WTC11 (cell line): ENCODE data around the gene LDB2. TPM values are rescaled to one million over a fixed set of nuclear protein-coding genes. Genes with fewer than 3 reads are reported as not detected.
A peak's percentile ranks its signal among the peaks of the same experiment; 100 is the strongest.

Experiments
- ATAC-seq: fragments of 200-7000 bp; cut with Tn5 transposase; 2 replicates; pipeline ENCODE4 v1.10.0; 2021; ENCODE audit warnings: mild to moderate bottlenecking, moderate library complexity
- CTCF ChIA-PET: fragments of 300-600 bp; sonication (Branson Sonifier 250); formaldehyde crosslinking; loops from one replicate; lab custom pipeline; 2021; ENCODE audit warnings: antibody characterized with exemption; lab: Charles Lee
- POLR2A ChIA-PET: fragments of 350-600 bp; sonication (Branson Sonifier 250); formaldehyde crosslinking; loops from one replicate; lab custom pipeline; 2021; ENCODE audit warnings: antibody characterized with exemption; lab: Charles Lee
- DNase-seq: peaks from one replicate; pipeline ENCODE4 v3.0.0; 2021; ENCODE audit warnings: low spot score
- H3K27ac Mint-ChIP-seq: 2 replicates; pipeline ENCODE4 v1.8.0; 2021; ENCODE audit warnings: mixed read lengths
- H3K27me3 Mint-ChIP-seq: 2 replicates; pipeline ENCODE4 v1.8.0; 2021; ENCODE audit warnings: low read depth, mild to moderate bottlenecking, moderate library complexity, mixed read lengths
- H3K36me3 Mint-ChIP-seq: 2 replicates; pipeline ENCODE4 v1.8.0; 2021; ENCODE audit warnings: mixed read lengths
- H3K4me1 Mint-ChIP-seq: 2 replicates; pipeline ENCODE4 v1.8.0; 2022; ENCODE audit warnings: mixed read lengths
- H3K4me3 Mint-ChIP-seq: 2 replicates; pipeline ENCODE4 v1.8.0; 2021; ENCODE audit warnings: mild to moderate bottlenecking, moderate library complexity, mixed read lengths
- H3K9me3 Mint-ChIP-seq: 2 replicates; pipeline ENCODE4 v1.8.0; 2021; ENCODE audit warnings: mixed read lengths
- CREB1 ChIP-seq: sonication (generic); formaldehyde crosslinking; IDR thresholded peaks from 2 replicates; pipeline ENCODE4 v1.8.0; 2023; ENCODE audit warnings: mild to moderate bottlenecking, missing genetic modification reagents
- EMX1 ChIP-seq: fragments of 250-450 bp; sonication (Bioruptor Pico); IDR thresholded peaks from 2 replicates; pipeline ENCODE4 v1.8.0; 2021; ENCODE audit warnings: mild to moderate bottlenecking
- ESRRA ChIP-seq: sonication (generic); formaldehyde crosslinking; IDR thresholded peaks from 2 replicates; pipeline ENCODE4 v1.8.1; 2022; ENCODE audit warnings: mild to moderate bottlenecking, missing genetic modification reagents, borderline replicate concordance
- ETV6 ChIP-seq: sonication (generic); formaldehyde crosslinking; IDR thresholded peaks from 2 replicates; pipeline ENCODE4 v1.8.1; 2022; ENCODE audit warnings: mild to moderate bottlenecking, missing genetic modification reagents
- GRHL2 ChIP-seq: fragments of 250-450 bp; sonication (Bioruptor Pico); IDR thresholded peaks from 2 replicates; pipeline ENCODE4 v1.8.0; 2022; ENCODE audit warnings: mild to moderate bottlenecking, moderate library complexity; ENCODE audit not compliant: insufficient replicate concordance, severe bottlenecking
- GTF2I ChIP-seq: fragments of 250-450 bp; sonication (Bioruptor Pico); conservative IDR thresholded peaks from 2 replicates; pipeline ENCODE4 v1.4.0; 2021; ENCODE audit warnings: mild to moderate bottlenecking
- HMGXB4 ChIP-seq: sonication (generic); formaldehyde crosslinking; IDR thresholded peaks from 2 replicates; pipeline ENCODE4 v1.8.1; 2023; ENCODE audit warnings: mild to moderate bottlenecking, moderate library complexity, missing genetic modification reagents
- JAZF1 ChIP-seq: fragments of 250-450 bp; sonication (Bioruptor Pico); IDR thresholded peaks from 2 replicates; pipeline ENCODE4 v1.9.0; 2021; ENCODE audit warnings: moderate library complexity, mild to moderate bottlenecking, inconsistent platforms
- MXD4 ChIP-seq: fragments of 250-450 bp; sonication (Bioruptor Pico); IDR thresholded peaks from 2 replicates; pipeline ENCODE4 v1.8.0; 2021; ENCODE audit warnings: mild to moderate bottlenecking, moderate library complexity, borderline replicate concordance
- NFE2L1 ChIP-seq: sonication (generic); formaldehyde crosslinking; IDR thresholded peaks from 2 replicates; pipeline ENCODE4 v1.8.1; 2023; ENCODE audit warnings: missing genetic modification reagents
- NFYB ChIP-seq: sonication (generic); formaldehyde crosslinking; conservative IDR thresholded peaks from 2 replicates; pipeline ENCODE4 v1.8.0; 2022; ENCODE audit warnings: low read depth, missing genetic modification reagents
- PRRX2 ChIP-seq: fragments of 250-450 bp; sonication (Bioruptor Pico); IDR thresholded peaks from 2 replicates; pipeline ENCODE4 v1.8.0; 2021; ENCODE audit warnings: mild to moderate bottlenecking
- ZBTB21 ChIP-seq: sonication (generic); formaldehyde crosslinking; IDR thresholded peaks from 2 replicates; pipeline ENCODE4 v1.8.1; 2023; ENCODE audit warnings: mild to moderate bottlenecking, missing genetic modification reagents, borderline replicate concordance
- ZNF512 ChIP-seq: sonication (generic); formaldehyde crosslinking; IDR thresholded peaks from 2 replicates; pipeline ENCODE4 v1.8.1; 2022; ENCODE audit warnings: missing genetic modification reagents, borderline replicate concordance
- total RNA-seq: library from RNA; stranded (reverse); gene quantifications from 3 replicates; pipeline ENCODE4 v1.2.3, GENCODE V29; 2021
- TF ChIP-seq, protein P1 (sequence below): sonication (generic); formaldehyde crosslinking; IDR thresholded peaks from 2 replicates; pipeline ENCODE4 v1.8.0; 2022; ENCODE audit warnings: mild to moderate bottlenecking, missing genetic modification reagents
- TF ChIP-seq, protein P2 (sequence below): fragments of 250-450 bp; sonication (Bioruptor Pico); IDR thresholded peaks from 2 replicates; pipeline ENCODE4 v1.9.0; 2021; ENCODE audit warnings: mild to moderate bottlenecking
- TF ChIP-seq, protein P3 (sequence below): fragments of 250-450 bp; sonication (Bioruptor Pico); conservative IDR thresholded peaks from 2 replicates; pipeline ENCODE4 v1.9.0; 2021; ENCODE audit warnings: mild to moderate bottlenecking
- TF ChIP-seq, protein P4 (sequence below): fragments of 250-450 bp; sonication (Bioruptor Pico); IDR thresholded peaks from 2 replicates; pipeline ENCODE4 v1.9.0; 2021; ENCODE audit warnings: moderate library complexity, mild to moderate bottlenecking, inconsistent platforms, borderline replicate concordance
- TF ChIP-seq, protein P5 (sequence below): sonication (generic); formaldehyde crosslinking; IDR thresholded peaks from 2 replicates; pipeline ENCODE4 v1.8.0; 2022; ENCODE audit warnings: mild to moderate bottlenecking, missing genetic modification reagents

LDB2 gene
- total RNA-seq, 1 experiment from 2014 or later, result 62.4 TPM

DNA sequence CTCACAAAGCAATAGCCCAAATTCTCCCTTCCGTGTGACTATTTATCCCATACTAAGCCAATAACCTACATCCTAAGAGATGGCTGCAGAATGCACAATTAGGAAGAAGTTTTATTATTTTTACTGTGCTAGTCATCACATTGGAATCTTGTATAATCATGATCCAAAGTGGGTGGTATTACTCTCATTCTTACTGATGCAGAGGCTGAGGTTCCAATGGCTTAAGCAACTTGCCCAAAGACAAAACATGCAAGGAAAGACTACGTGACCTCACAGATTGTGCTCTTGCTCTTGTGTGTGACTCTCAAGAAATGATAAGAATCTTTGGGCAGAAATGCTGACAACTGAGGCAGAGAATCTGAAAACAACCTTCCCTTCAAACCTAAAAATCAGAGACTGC, 212.2 kb downstream of the LDB2 start:
- POLR2A ChIA-PET, result no interaction called here
- ATAC-seq, result no peak
- H3K27ac Mint-ChIP-seq, result peak overlapping the region; percentile 7; the same call in 1 of the 2 replicates

GRCh38 chr4:16685536-16685935, 212.9 kb downstream of the LDB2 start:
- DNase-seq (no peak), ATAC-seq (no peak)
- H3K4me1 Mint-ChIP-seq, result peaks cover 56% of the 10 kb centered on the region
- ChIA-PET CTCF (interaction anchor here (1.8 kb wide), 1 partner anchor 787 kb away, joined by 6 read pairs; no protein-coding TSS in a partner anchor), POLR2A (no interaction called here)
- no peaks in the 10 kb centered on the region for H3K27me3 Mint-ChIP-seq
- H3K4me3 Mint-ChIP-seq, result no peak overlapping the region
- H3K9me3 Mint-ChIP-seq, result no peaks in the 10 kb centered on the region
- no peaks in the 10 kb centered on the region for H3K36me3 Mint-ChIP-seq
- H3K27ac Mint-ChIP-seq, result no peak overlapping the region
- TF ChIP-seq, protein P1, sequence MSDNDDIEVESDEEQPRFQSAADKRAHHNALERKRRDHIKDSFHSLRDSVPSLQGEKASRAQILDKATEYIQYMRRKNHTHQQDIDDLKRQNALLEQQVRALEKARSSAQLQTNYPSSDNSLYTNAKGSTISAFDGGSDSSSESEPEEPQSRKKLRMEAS (CRISPR knock-in tag), result no peak
- TF ChIP-seq NFE2L1, result no peak
- TF ChIP-seq NFYB (CRISPR knock-in tag), result no peak
- TF ChIP-seq JAZF1 (CRISPR knock-in tag), result no peak
- TF ChIP-seq GTF2I (CRISPR knock-in tag), result no peak
- TF ChIP-seq ESRRA (CRISPR knock-in tag), result no peak
- TF ChIP-seq, protein P2, sequence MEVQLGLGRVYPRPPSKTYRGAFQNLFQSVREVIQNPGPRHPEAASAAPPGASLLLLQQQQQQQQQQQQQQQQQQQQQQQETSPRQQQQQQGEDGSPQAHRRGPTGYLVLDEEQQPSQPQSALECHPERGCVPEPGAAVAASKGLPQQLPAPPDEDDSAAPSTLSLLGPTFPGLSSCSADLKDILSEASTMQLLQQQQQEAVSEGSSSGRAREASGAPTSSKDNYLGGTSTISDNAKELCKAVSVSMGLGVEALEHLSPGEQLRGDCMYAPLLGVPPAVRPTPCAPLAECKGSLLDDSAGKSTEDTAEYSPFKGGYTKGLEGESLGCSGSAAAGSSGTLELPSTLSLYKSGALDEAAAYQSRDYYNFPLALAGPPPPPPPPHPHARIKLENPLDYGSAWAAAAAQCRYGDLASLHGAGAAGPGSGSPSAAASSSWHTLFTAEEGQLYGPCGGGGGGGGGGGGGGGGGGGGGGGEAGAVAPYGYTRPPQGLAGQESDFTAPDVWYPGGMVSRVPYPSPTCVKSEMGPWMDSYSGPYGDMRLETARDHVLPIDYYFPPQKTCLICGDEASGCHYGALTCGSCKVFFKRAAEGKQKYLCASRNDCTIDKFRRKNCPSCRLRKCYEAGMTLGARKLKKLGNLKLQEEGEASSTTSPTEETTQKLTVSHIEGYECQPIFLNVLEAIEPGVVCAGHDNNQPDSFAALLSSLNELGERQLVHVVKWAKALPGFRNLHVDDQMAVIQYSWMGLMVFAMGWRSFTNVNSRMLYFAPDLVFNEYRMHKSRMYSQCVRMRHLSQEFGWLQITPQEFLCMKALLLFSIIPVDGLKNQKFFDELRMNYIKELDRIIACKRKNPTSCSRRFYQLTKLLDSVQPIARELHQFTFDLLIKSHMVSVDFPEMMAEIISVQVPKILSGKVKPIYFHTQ (CRISPR knock-in tag), result no peak
- no peak for TF ChIP-seq CREB1 (CRISPR knock-in tag)
- no peak for TF ChIP-seq GRHL2 (CRISPR knock-in tag)
- no peak for TF ChIP-seq ZBTB21 (CRISPR knock-in tag)
- TF ChIP-seq ETV6 (CRISPR knock-in tag), result no peak

More for the DNA sequence above, 212.2 kb downstream of the LDB2 start:
- no peaks in the 10 kb centered on the region; the same call in 1 of the 2 replicates for H3K36me3 Mint-ChIP-seq
- CTCF ChIA-PET, result no interaction called here
- DNase-seq, result no peak
- peaks cover 55% of the 10 kb centered on the region for H3K4me1 Mint-ChIP-seq
- no peaks in the 10 kb centered on the region for H3K27me3 Mint-ChIP-seq
- 0 out of 2 replicates have a peak, but pooled peaks cover under 1% of the 10 kb centered on the region for H3K9me3 Mint-ChIP-seq
- H3K4me3 Mint-ChIP-seq, result no peak overlapping the region
- no peak for TF ChIP-seq PRRX2 (CRISPR knock-in tag)
- TF ChIP-seq, protein P3, sequence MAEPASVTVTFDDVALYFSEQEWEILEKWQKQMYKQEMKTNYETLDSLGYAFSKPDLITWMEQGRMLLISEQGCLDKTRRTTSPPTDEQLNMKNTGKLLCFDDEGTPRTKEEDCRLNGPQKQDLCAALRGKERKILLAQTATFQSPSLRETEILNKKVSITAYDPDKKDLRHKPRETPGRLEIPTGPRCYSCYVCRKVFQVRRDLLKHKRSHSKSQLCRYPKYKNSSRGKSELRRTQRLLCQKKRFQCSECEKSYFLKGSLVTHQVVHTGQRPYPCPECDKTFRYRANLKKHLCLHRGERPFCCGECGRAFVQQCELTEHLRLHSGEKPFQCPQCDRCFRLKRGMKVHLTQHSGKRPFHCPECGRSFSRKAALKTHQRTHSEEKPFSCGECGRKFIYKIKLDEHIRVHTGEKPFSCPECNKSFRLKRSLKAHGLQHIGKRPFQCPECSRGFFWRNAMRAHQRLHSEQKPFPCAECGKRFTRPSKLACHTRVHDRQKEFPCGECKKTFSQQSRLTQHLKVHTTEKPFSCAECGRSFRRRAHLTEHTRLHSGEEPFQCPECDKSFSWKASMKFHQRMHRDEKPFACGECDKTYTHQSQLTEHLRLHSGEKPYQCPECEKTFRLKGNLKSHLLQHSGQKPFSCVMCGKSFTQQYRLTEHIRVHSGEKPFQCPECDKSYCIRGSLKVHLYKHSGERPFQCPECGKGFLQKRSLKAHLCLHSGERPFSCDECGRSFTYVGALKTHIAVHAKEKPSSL (CRISPR knock-in tag), result no peak
- no peak for TF ChIP-seq HMGXB4 (CRISPR knock-in tag)
- TF ChIP-seq ZNF512 (CRISPR knock-in tag), result no peak
- TF ChIP-seq EMX1 (CRISPR knock-in tag), result no peak
- TF ChIP-seq, protein P4, sequence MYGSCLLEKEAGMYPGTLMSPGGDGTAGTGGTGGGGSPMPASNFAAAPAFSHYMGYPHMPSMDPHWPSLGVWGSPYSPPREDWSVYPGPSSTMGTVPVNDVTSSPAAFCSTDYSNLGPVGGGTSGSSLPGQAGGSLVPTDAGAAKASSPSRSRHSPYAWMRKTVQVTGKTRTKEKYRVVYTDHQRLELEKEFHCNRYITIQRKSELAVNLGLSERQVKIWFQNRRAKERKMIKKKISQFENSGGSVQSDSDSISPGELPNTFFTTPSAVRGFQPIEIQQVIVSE (CRISPR knock-in tag), result no peak
- no peak for TF ChIP-seq MXD4 (CRISPR knock-in tag)
- TF ChIP-seq, protein P5, sequence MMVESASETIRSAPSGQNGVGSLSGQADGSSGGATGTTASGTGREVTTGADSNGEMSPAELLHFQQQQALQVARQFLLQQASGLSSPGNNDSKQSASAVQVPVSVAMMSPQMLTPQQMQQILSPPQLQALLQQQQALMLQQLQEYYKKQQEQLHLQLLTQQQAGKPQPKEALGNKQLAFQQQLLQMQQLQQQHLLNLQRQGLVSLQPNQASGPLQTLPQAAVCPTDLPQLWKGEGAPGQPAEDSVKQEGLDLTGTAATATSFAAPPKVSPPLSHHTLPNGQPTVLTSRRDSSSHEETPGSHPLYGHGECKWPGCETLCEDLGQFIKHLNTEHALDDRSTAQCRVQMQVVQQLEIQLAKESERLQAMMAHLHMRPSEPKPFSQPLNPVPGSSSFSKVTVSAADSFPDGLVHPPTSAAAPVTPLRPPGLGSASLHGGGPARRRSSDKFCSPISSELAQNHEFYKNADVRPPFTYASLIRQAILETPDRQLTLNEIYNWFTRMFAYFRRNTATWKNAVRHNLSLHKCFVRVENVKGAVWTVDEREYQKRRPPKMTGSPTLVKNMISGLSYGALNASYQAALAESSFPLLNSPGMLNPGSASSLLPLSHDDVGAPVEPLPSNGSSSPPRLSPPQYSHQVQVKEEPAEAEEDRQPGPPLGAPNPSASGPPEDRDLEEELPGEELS (CRISPR knock-in tag), result no peak
- no peak for TF ChIP-seq ZBTB21 (CRISPR knock-in tag)
- TF ChIP-seq, all 79 proteins: peak for 0
